Measurements from ENCODE around the gene CFLAR.

Gene CFLAR

DNA sequence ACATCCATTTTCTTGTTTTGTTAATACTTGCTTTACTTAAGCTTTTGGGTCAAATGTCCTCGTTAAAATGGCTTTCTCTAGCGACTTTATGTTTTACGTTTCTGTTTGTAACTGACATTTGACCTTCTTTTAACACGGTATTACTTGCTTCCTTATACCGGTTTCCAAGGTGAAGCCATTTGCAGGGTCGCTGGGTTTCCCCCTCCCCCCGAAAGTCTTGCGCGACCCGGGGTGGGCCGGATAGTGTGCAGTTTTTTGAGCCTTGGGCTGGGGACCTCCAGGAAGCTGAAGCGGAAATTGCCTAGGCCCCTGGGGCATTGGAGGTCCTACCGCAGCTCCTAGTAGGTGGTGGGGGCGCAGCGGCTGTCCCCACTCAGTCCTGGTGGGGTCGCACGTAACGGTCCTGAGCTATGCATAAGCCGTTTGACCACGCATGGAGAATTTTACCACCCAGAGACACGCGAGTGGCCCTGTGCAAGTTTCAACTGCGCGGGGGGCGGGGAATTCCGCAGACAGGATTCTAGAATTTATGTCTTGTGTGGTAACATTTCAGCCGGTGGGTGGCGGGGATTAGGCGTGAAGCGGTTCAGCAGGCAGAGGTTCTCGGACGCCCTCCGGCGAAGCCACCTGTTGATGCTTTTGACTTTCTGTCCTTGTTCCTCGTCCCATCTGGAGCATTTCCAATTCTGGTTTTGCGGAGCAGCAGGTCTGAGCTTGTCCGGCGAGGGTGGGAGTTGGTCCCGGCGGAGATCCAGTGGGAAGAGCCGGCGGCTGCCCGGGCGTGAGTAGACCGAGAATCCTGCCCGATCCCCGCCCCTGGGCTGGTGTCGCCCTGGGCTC is 2.4 kb downstream of the CFLAR start:
- Histone ChIP-seq H3K27ac (ENCODE audit: extremely low read depth, low read depth, low read length) (peak overlapping the region; percentile 95), H3K4me3 (ENCODE audit: low read depth, low read length) (peak overlapping the region; percentile 40), H3K4me1 (ENCODE audit: control insufficient read depth, insufficient read depth, low read length) (peaks cover 5% of the 10 kb centered on the region; the same call in 1 of the 2 replicates), H3K9me3 (ENCODE audit: control insufficient read depth, insufficient read depth, low read depth, low read length) (no peaks in the 10 kb centered on the region), H3K36me3 (ENCODE audit: control insufficient read depth in 2 of 2, insufficient read depth in 1 of 2, low read length in 2 of 2) (no peaks in the 10 kb centered on the region)
- CTCF ChIA-PET, result interaction anchor here (0.6 to 4.1 kb wide), 9 partner anchors 10 to 412 kb away, joined by 3 to 25 read pairs (median 5); no protein-coding TSS in a partner anchor
- POLR2A ChIA-PET, result interaction anchor here (0.6 to 2.8 kb wide), 8 partner anchors 8 to 254 kb away, joined by 3 to 11 read pairs (median 3); partner anchors contain the start of genes CLK1, NIF3L1, ORC2 and PPIL3
- TF ChIP-seq, protein P1, sequence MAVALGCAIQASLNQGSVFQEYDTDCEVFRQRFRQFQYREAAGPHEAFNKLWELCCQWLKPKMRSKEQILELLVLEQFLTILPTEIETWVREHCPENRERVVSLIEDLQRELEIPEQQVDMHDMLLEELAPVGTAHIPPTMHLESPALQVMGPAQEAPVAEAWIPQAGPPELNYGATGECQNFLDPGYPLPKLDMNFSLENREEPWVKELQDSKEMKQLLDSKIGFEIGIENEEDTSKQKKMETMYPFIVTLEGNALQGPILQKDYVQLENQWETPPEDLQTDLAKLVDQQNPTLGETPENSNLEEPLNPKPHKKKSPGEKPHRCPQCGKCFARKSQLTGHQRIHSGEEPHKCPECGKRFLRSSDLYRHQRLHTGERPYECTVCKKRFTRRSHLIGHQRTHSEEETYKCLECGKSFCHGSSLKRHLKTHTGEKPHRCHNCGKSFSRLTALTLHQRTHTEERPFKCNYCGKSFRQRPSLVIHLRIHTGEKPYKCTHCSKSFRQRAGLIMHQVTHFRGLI (tag by site-specific recombination; IDR thresholded peaks at IDR 0.05), result no peak; the same call in 1 of the 2 replicates
- TF ChIP-seq ZNF416 (tag by site-specific recombination; IDR thresholded peaks at IDR 0.05), result no peak
- no peak for TF ChIP-seq ZNF114 (tag by site-specific recombination; IDR thresholded peaks at IDR 0.05)
- no peak for TF ChIP-seq ZNF10 (tag by site-specific recombination; IDR thresholded peaks at IDR 0.05)
- TF ChIP-seq GLIS2 (tag by site-specific recombination; IDR thresholded peaks at IDR 0.05), result peak; percentile 98
- TF ChIP-seq, protein P2, sequence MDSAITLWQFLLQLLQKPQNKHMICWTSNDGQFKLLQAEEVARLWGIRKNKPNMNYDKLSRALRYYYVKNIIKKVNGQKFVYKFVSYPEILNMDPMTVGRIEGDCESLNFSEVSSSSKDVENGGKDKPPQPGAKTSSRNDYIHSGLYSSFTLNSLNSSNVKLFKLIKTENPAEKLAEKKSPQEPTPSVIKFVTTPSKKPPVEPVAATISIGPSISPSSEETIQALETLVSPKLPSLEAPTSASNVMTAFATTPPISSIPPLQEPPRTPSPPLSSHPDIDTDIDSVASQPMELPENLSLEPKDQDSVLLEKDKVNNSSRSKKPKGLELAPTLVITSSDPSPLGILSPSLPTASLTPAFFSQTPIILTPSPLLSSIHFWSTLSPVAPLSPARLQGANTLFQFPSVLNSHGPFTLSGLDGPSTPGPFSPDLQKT (IDR thresholded peaks at IDR 0.05; ENCODE audit: borderline replicate concordance, low read depth, low read length), result no peak
- no peak for TF ChIP-seq KLF16 (tag by site-specific recombination; IDR thresholded peaks at IDR 0.05)
- TF ChIP-seq ZNF274 (IDR thresholded peaks at IDR 0.05; ENCODE audit: low read length), result no peak
- no peak for TF ChIP-seq ZNF274 (tag by site-specific recombination; IDR thresholded peaks at IDR 0.05; ENCODE audit: borderline replicate concordance)
- TF ChIP-seq ZNF155 (tag by site-specific recombination; IDR thresholded peaks at IDR 0.05), result no peak
- no peak for TF ChIP-seq ZNF747 (tag by site-specific recombination; IDR thresholded peaks at IDR 0.05)
- TF ChIP-seq, protein P3, sequence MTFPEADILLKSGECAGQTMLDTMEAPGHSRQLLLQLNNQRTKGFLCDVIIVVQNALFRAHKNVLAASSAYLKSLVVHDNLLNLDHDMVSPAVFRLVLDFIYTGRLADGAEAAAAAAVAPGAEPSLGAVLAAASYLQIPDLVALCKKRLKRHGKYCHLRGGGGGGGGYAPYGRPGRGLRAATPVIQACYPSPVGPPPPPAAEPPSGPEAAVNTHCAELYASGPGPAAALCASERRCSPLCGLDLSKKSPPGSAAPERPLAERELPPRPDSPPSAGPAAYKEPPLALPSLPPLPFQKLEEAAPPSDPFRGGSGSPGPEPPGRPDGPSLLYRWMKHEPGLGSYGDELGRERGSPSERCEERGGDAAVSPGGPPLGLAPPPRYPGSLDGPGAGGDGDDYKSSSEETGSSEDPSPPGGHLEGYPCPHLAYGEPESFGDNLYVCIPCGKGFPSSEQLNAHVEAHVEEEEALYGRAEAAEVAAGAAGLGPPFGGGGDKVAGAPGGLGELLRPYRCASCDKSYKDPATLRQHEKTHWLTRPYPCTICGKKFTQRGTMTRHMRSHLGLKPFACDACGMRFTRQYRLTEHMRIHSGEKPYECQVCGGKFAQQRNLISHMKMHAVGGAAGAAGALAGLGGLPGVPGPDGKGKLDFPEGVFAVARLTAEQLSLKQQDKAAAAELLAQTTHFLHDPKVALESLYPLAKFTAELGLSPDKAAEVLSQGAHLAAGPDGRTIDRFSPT (tag by site-specific recombination; IDR thresholded peaks at IDR 0.05), result peak; percentile 68; the same call in 1 of the 2 replicates
- TF ChIP-seq, protein P4, sequence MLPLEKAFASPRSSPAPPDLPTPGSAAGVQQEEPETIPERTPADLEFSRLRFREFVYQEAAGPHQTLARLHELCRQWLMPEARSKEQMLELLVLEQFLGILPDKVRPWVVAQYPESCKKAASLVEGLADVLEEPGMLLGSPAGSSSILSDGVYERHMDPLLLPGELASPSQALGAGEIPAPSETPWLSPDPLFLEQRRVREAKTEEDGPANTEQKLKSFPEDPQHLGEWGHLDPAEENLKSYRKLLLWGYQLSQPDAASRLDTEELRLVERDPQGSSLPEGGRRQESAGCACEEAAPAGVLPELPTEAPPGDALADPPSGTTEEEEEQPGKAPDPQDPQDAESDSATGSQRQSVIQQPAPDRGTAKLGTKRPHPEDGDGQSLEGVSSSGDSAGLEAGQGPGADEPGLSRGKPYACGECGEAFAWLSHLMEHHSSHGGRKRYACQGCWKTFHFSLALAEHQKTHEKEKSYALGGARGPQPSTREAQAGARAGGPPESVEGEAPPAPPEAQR (tag by site-specific recombination; IDR thresholded peaks at IDR 0.05), result no peak
- no peak for TF ChIP-seq ZNF112 (tag by site-specific recombination; IDR thresholded peaks at IDR 0.05)
- TF ChIP-seq ZNF311 (tag by site-specific recombination; IDR thresholded peaks at IDR 0.05; ENCODE audit: borderline replicate concordance), result no peak
- TF ChIP-seq, protein P5, sequence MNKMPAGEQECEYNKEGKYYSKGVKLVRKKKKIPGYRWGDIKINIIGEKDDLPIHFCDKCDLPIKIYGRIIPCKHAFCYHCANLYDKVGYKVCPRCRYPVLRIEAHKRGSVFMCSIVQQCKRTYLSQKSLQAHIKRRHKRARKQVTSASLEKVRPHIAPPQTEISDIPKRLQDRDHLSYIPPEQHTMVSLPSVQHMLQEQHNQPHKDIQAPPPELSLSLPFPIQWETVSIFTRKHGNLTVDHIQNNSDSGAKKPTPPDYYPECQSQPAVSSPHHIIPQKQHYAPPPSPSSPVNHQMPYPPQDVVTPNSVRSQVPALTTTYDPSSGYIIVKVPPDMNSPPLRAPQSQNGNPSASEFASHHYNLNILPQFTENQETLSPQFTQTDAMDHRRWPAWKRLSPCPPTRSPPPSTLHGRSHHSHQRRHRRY (tag by site-specific recombination; IDR thresholded peaks at IDR 0.05), result no peak
- TF ChIP-seq, protein P6, sequence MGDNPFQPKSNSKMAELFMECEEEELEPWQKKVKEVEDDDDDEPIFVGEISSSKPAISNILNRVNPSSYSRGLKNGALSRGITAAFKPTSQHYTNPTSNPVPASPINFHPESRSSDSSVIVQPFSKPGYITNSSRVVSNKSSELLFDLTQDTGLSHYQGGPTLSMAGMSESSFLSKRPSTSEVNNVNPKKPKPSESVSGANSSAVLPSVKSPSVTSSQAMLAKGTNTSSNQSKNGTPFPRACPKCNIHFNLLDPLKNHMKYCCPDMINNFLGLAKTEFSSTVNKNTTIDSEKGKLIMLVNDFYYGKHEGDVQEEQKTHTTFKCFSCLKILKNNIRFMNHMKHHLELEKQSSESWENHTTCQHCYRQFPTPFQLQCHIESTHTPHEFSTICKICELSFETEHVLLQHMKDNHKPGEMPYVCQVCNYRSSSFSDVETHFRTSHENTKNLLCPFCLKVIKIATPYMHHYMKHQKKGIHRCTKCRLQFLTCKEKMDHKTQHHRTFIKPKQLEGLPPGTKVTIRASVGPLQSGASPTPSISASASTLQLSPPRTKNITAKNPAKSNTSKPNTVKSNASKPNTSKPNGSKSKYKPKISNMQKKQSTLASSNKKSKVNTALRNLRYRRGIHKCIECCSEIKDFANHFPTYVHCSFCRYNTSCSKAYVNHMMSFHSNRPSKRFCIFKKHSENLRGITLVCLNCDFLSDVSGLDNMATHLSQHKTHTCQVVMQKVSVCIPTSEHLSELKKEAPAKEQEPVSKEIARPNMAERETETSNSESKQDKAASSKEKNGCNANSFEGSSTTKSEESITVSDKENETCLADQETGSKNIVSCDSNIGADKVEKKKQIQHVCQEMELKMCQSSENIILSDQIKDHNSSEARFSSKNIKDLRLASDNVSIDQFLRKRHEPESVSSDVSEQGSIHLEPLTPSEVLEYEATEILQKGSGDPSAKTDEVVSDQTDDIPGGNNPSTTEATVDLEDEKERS (tag by site-specific recombination; IDR thresholded peaks at IDR 0.05), result no peak
- TF ChIP-seq ZNF169 (tag by site-specific recombination; IDR thresholded peaks at IDR 0.05), result no peak
- TF ChIP-seq ZNF184 (tag by site-specific recombination; IDR thresholded peaks at IDR 0.05), result no peak
- TF ChIP-seq, protein P7, sequence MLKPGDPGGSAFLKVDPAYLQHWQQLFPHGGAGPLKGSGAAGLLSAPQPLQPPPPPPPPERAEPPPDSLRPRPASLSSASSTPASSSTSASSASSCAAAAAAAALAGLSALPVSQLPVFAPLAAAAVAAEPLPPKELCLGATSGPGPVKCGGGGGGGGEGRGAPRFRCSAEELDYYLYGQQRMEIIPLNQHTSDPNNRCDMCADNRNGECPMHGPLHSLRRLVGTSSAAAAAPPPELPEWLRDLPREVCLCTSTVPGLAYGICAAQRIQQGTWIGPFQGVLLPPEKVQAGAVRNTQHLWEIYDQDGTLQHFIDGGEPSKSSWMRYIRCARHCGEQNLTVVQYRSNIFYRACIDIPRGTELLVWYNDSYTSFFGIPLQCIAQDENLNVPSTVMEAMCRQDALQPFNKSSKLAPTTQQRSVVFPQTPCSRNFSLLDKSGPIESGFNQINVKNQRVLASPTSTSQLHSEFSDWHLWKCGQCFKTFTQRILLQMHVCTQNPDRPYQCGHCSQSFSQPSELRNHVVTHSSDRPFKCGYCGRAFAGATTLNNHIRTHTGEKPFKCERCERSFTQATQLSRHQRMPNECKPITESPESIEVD (tag by site-specific recombination; IDR thresholded peaks at IDR 0.05), result peak; percentile 85

Measured in HEK293 (cell line).